ENCODE data around the gene RFC5. TPM values are rescaled to one million over a fixed set of nuclear protein-coding genes. Genes with fewer than 3 reads are reported as not detected.

The RFC5 gene
- polyA plus RNA-seq, 2 of the 4 experiments (the other 2 are of a cell fraction) = 57.5 to 64.7 TPM

DNA sequence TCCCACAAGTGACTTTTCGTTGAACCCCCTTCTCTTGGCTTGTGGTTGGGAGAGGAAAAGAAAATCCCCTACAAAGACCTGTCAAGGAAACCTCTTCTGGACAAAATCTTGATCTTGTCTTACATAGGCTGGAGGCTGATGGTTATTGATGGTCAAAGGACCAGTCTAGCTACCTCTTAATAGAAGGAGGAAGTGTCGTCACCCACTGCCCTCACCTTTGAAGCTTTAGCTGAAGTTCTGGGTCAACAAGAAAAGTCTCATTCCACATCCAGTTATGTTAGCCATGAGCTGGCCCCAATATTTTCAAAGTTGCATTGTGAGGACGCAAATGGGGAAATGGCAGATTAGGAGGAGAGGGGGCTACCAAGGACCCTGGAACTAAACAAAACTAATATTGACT is 41.5 kb upstream of the RFC5 start:
- Histone ChIP-seq H3K4me1 (no peaks in the 10 kb centered on the region), H3K9me3 (peaks cover 22% of the 10 kb centered on the region; the same call in 2 of the 3 replicates), H3K4me3 (no peak overlapping the region), H3K27ac (no peak overlapping the region), H3K4me2 (no peak overlapping the region)
- FAIRE-seq (no peak), DNase-seq (ENCODE audit: low read depth in 1 of 2, low spot score in 1 of 2) (no peak), ATAC-seq (no peak)
- no peak for TF ChIP-seq BHLHE40 (IDR thresholded peaks at IDR 0.05; ENCODE audit: low read depth, low read length)
- TF ChIP-seq TFCP2L1 (CRISPR knock-in tag; IDR thresholded peaks at IDR 0.05) = no peak
- no peak for TF ChIP-seq RARB (CRISPR knock-in tag; IDR thresholded peaks at IDR 0.05)
- no peak for TF ChIP-seq JUN (IDR thresholded peaks at IDR 0.05)
- TF ChIP-seq RCOR1 (IDR thresholded peaks at IDR 0.05; ENCODE audit: low read depth, low read length) = no peak
- no peak for TF ChIP-seq NR3C1 (IDR thresholded peaks at IDR 0.05)
- 34% methylated on average over 3 of the region's 3 CpGs for WGBS (ENCODE audit: missing lambda C conversion rate)
- CTCF ChIA-PET = interaction anchor here (1.0 to 1.5 kb wide), 2 partner anchors 24 to 60 kb away, joined by 3 to 4 read pairs; no protein-coding TSS in a partner anchor
- POLR2A ChIA-PET = no interaction called here

DNA sequence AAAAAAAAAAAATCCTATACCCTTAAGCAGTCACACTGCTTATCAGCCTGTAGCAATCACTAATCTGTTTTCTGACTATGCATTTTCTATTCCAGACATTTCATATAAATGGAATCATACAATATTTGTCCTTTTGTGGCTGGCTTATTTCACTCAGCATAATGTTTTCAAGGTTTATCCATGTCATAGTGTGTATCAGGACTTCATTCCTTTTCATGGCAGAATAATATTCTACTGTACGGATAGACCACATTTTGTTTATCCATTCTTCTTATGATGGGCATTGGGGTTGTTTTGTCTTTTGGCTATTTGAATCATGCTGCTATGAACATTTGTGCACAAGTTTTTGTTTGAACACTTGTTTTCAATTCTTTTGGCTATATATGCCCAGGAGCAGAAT is 39.1 kb upstream of the RFC5 start:
- ChIA-PET CTCF (no interaction called here), POLR2A (no interaction called here)
- H3K4me1 ChIP-seq = no peaks in the 10 kb centered on the region
- no peak overlapping the region for H3K4me2 ChIP-seq
- ATAC-seq (no peak), DNase-seq (ENCODE audit: low read depth in 1 of 2, low spot score in 1 of 2) (no peak), FAIRE-seq (no peak)
- H3K4me3 ChIP-seq = no peak overlapping the region
- TF ChIP-seq ZFP36 (IDR thresholded peaks at IDR 0.05; ENCODE audit: borderline replicate concordance, partially characterized antibody) (no peak), HOXB13 (CRISPR knock-in tag; IDR thresholded peaks at IDR 0.05; ENCODE audit: low read depth) (no peak), TP53 (CRISPR knock-in tag; IDR thresholded peaks at IDR 0.05) (no peak), NPAS2 (CRISPR knock-in tag; IDR thresholded peaks at IDR 0.05; ENCODE audit: borderline replicate concordance) (no peak)
- TF ChIP-seq, protein P1, sequence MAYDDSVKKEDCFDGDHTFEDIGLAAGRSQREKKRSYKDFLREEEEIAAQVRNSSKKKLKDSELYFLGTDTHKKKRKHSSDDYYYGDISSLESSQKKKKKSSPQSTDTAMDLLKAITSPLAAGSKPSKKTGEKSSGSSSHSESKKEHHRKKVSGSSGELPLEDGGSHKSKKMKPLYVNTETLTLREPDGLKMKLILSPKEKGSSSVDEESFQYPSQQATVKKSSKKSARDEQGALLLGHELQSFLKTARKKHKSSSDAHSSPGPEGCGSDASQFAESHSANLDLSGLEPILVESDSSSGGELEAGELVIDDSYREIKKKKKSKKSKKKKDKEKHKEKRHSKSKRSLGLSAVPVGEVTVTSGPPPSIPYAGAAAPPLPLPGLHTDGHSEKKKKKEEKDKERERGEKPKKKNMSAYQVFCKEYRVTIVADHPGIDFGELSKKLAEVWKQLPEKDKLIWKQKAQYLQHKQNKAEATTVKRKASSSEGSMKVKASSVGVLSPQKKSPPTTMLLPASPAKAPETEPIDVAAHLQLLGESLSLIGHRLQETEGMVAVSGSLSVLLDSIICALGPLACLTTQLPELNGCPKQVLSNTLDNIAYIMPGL (CRISPR knock-in tag; IDR thresholded peaks at IDR 0.05; ENCODE audit: borderline replicate concordance) = no peak
- TF ChIP-seq, protein P2, sequence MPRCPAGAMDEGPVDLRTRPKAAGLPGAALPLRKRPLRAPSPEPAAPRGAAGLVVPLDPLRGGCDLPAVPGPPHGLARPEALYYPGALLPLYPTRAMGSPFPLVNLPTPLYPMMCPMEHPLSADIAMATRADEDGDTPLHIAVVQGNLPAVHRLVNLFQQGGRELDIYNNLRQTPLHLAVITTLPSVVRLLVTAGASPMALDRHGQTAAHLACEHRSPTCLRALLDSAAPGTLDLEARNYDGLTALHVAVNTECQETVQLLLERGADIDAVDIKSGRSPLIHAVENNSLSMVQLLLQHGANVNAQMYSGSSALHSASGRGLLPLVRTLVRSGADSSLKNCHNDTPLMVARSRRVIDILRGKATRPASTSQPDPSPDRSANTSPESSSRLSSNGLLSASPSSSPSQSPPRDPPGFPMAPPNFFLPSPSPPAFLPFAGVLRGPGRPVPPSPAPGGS (IDR thresholded peaks at IDR 0.05) = no peak
- TF ChIP-seq, protein P3, sequence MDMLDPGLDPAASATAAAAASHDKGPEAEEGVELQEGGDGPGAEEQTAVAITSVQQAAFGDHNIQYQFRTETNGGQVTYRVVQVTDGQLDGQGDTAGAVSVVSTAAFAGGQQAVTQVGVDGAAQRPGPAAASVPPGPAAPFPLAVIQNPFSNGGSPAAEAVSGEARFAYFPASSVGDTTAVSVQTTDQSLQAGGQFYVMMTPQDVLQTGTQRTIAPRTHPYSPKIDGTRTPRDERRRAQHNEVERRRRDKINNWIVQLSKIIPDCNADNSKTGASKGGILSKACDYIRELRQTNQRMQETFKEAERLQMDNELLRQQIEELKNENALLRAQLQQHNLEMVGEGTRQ (IDR thresholded peaks at IDR 0.05) = no peak
- no peak overlapping the region for H3K27ac ChIP-seq
- H3K9me3 ChIP-seq = 0 out of 3 replicates have a peak, but pooled peaks cover 5% of the 10 kb centered on the region
- WGBS (ENCODE audit: missing lambda C conversion rate) = 89% methylated on average over 1 of the region's 1 CpG

DNA sequence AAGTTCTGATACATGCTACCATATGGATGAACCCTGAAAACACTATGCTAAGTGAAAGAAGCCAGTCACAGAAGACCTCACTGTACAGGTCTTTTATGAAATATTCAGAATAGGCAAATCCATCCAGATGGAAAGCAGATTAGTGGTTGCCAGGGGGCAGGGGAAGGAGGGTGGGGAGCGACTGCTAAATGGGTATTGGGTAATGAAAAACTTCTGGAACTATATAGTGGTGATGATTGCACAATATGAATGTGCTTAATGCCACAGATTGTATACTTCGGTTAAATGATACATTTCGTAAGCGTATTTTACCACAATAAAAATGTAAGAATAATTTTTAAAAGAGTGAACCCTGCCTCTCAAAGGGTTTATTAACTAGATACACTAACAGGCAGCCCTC is 35.9 kb upstream of the RFC5 start:
- no peak overlapping the region for H3K4me3 ChIP-seq
- peaks cover 7% of the 10 kb centered on the region for H3K4me1 ChIP-seq
- WGBS (ENCODE audit: missing lambda C conversion rate) = 58% methylated on average over 4 of the region's 4 CpGs
- TF ChIP-seq CEBPB (IDR thresholded peaks at IDR 0.05) = 0 out of 4 replicates have a peak, but pooled peaks of 1 of the 2 experiments have one; percentile 32
- TF ChIP-seq EHF (CRISPR knock-in tag; IDR thresholded peaks at IDR 0.05) = no peak
- no peak overlapping the region for H3K27ac ChIP-seq
- no peaks in the 10 kb centered on the region for H3K9me3 ChIP-seq
- ATAC-seq (no peak), DNase-seq (ENCODE audit: low read depth in 1 of 2, low spot score in 1 of 2) (no peak), FAIRE-seq (no peak)
- ChIA-PET POLR2A (no interaction called here), CTCF (interaction anchor here (1.3 to 1.4 kb wide), 2 partner anchors 106 to 123 kb away, joined by 3 read pairs; no protein-coding TSS in a partner anchor)
- H3K4me2 ChIP-seq = no peak overlapping the region

DNA sequence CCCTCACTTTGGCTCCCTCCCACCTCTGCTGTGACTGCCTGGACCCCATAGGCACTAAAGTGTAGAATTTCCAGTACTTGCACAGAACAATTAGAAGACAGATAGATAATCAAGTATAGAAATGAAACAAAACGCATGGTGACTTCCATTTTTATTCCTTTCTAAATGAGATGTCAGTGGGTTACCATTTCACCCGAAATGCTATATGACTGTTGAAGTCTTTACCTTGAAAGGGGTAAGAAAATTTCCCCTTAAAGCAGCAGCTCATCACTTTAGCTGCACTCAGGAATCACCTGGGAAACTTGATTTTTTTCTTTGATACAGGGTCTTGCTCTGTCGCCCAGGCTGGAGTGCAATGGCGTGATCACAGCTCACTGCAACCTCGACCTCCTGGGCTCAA is 35.2 kb upstream of the RFC5 start:
- H3K4me3 ChIP-seq = no peak overlapping the region
- ATAC-seq (no peak), FAIRE-seq (no peak), DNase-seq (ENCODE audit: low read depth in 1 of 2, low spot score in 1 of 2) (no peak)
- WGBS (ENCODE audit: missing lambda C conversion rate) = 40% methylated on average over 5 of the region's 5 CpGs
- no peaks in the 10 kb centered on the region for H3K9me3 ChIP-seq
- ChIA-PET CTCF (interaction anchor here (1.3 to 1.4 kb wide), 2 partner anchors 106 to 124 kb away, joined by 3 read pairs; no protein-coding TSS in a partner anchor), POLR2A (no interaction called here)
- H3K27ac ChIP-seq = no peak overlapping the region
- peaks cover 13% of the 10 kb centered on the region for H3K4me1 ChIP-seq
- H3K4me2 ChIP-seq = no peak overlapping the region
- TF ChIP-seq ZNF302 (CRISPR knock-in tag; IDR thresholded peaks at IDR 0.05) (no peak), HOXA7 (CRISPR knock-in tag; IDR thresholded peaks at IDR 0.05) (no peak), CHD4 (IDR thresholded peaks at IDR 0.05; ENCODE audit: borderline replicate concordance) (no peak), EHMT2 (IDR thresholded peaks at IDR 0.05; ENCODE audit: low read depth) (no peak), KDM1A (IDR thresholded peaks at IDR 0.05; ENCODE audit: low read depth) (no peak), MAZ (IDR thresholded peaks at IDR 0.05; ENCODE audit: borderline replicate concordance, low read depth, low read length) (no peak), HOXB13 (CRISPR knock-in tag; IDR thresholded peaks at IDR 0.05; ENCODE audit: low read depth) (no peak), ZC3H11A (IDR thresholded peaks at IDR 0.05) (no peak), POLR2A (IDR thresholded peaks at IDR 0.05; ENCODE audit: low read length) (no peak), RCOR1 (IDR thresholded peaks at IDR 0.05; ENCODE audit: low read depth, low read length) (no peak), CEBPB (IDR thresholded peaks at IDR 0.05) (no peak), RNF2 (IDR thresholded peaks at IDR 0.05; ENCODE audit: borderline replicate concordance, low read depth) (no peak)
- TF ChIP-seq, protein P1 (CRISPR knock-in tag; IDR thresholded peaks at IDR 0.05; ENCODE audit: borderline replicate concordance) = no peak

Data from A549 (cell line).